IMR-90 (cell line): ENCODE measurements around the gene PYCR2. TPM values are rescaled to one million over a fixed set of nuclear protein-coding genes. Genes with fewer than 3 reads are reported as not detected.

Source experiments
- ATAC-seq: fragments of 200-7000 bp; cut with Tn5 transposase; 2 replicates; pipeline ENCODE4 v1.9.1; 2020; ENCODE audit warnings: low read depth, mild to moderate bottlenecking, moderate library complexity
- BruUV-seq: library from RNA; stranded (reverse); fragments of 400-500 nt; replicated peaks from 2 replicates; lab custom pipeline; 2021; lab: Mats Ljungman, UMichigan
- CTCF ChIA-PET: fragments of 300-600 bp; formaldehyde crosslinking; extraction: SDS; loops from one replicate; lab custom pipeline; 2021; ENCODE audit warnings: antibody characterized with exemption; lab: Yijun Ruan, JAX
- POLR2A ChIA-PET: fragments of 300-600 bp; sonication (Branson Sonifier 250); formaldehyde crosslinking; loops from one replicate; lab custom pipeline; 2022; ENCODE audit warnings: antibody characterized with exemption; ENCODE audit not compliant: unreplicated experiment; lab: Charles Lee
- DNase-seq: peaks from one replicate; pipeline ENCODE4 v3.0.0; 2013
- H2AFZ ChIP-seq: replicated peaks from 2 replicates; pipeline ENCODE3; 2013; ENCODE audit warnings: low read length, mild to moderate bottlenecking; ENCODE audit not compliant: poor library complexity
- H2AK5ac ChIP-seq: 2 replicates; pipeline ENCODE4 v1.6.1; 2013; ENCODE audit warnings: low read depth, low read length, inconsistent platforms
- H2AK9ac ChIP-seq: replicated peaks from 2 replicates; pipeline ENCODE3; 2013; ENCODE audit warnings: mild to moderate bottlenecking, low read depth, low read length, moderate library complexity; ENCODE audit not compliant: poor library complexity
- H2BK120ac ChIP-seq: 2 replicates; pipeline ENCODE4 v1.6.1; 2013; ENCODE audit warnings: low read depth, low read length, inconsistent platforms
- H2BK15ac ChIP-seq: 3 replicates; pipeline ENCODE4 v1.6.1; 2013; ENCODE audit warnings: low read depth, low read length, inconsistent platforms
- H2BK20ac ChIP-seq: 2 replicates; pipeline ENCODE4 v1.6.1; 2013; ENCODE audit warnings: low read depth, mild to moderate bottlenecking, inconsistent platforms, low read length, moderate library complexity
- H2BK5ac ChIP-seq: 2 replicates; pipeline ENCODE4 v1.6.1; 2013; ENCODE audit warnings: mild to moderate bottlenecking, low read depth, low read length, inconsistent platforms; ENCODE audit not compliant: poor library complexity, severe bottlenecking
- H3K14ac ChIP-seq: replicated peaks from 2 replicates; pipeline ENCODE4 v1.6.1; 2013; ENCODE audit warnings: low read depth, low read length, inconsistent platforms
- H3K18ac ChIP-seq: 2 replicates; pipeline ENCODE4 v1.6.1; 2013; ENCODE audit warnings: low read depth, low read length, control low read depth
- H3K23ac ChIP-seq: 2 replicates; pipeline ENCODE4 v1.6.1; 2013; ENCODE audit warnings: low read depth, low read length, inconsistent platforms
- H3K27ac ChIP-seq: 2 replicates; pipeline ENCODE4 v1.5.1; 2013; ENCODE audit warnings: mild to moderate bottlenecking, control low read depth, low read length; ENCODE audit not compliant: insufficient read depth
- H3K27me3 ChIP-seq: 2 replicates; pipeline ENCODE4 v1.6.1; 2013; ENCODE audit warnings: low read length; ENCODE audit not compliant: control insufficient read depth, insufficient read depth
- H3K36me3 ChIP-seq: 2 replicates; pipeline ENCODE4 v1.6.1; 2013; ENCODE audit warnings: low read length, mixed read lengths; ENCODE audit not compliant: control insufficient read depth, insufficient read depth
- H3K4ac ChIP-seq: 2 replicates; pipeline ENCODE4 v1.6.1; 2013; ENCODE audit warnings: low read depth, low read length, inconsistent platforms
- H3K4me1 ChIP-seq: 2 replicates; pipeline ENCODE4 v1.6.1; 2013; ENCODE audit warnings: low read length, mixed read lengths; ENCODE audit not compliant: control insufficient read depth, insufficient read depth
- H3K4me2 ChIP-seq: 2 replicates; pipeline ENCODE4 v1.6.1; 2013; ENCODE audit warnings: low read depth, mild to moderate bottlenecking, control low read depth, low read length, moderate library complexity
- H3K4me3 ChIP-seq: 2 replicates; pipeline ENCODE4 v1.5.1; 2013; ENCODE audit warnings: low read depth, mild to moderate bottlenecking, control low read depth, low read length, moderate library complexity; ENCODE audit not compliant: insufficient read depth
- H3K56ac ChIP-seq: 2 replicates; pipeline ENCODE4 v1.6.1; 2013; ENCODE audit warnings: low read length, inconsistent platforms; ENCODE audit not compliant: insufficient read depth; ENCODE audit errors: extremely low read depth
- H3K79me1 ChIP-seq, 2 experiments: 2 replicates each; pipeline ENCODE4 v1.6.1; 2013; ENCODE audit warnings: low read length in 2 of 2, inconsistent platforms in 1 of 2, low read depth in 1 of 2
- H3K9ac ChIP-seq: 2 replicates; pipeline ENCODE4 v1.6.1; 2013; ENCODE audit warnings: low read depth, low read length, control low read depth
- H3K9me1 ChIP-seq: 2 replicates; pipeline ENCODE4 v1.6.1; 2013; ENCODE audit warnings: low read length, inconsistent platforms; ENCODE audit not compliant: insufficient read depth
- H3K9me3 ChIP-seq: 2 replicates; pipeline ENCODE4 v1.6.1; 2013; ENCODE audit warnings: low read length; ENCODE audit not compliant: control insufficient read depth, insufficient read depth
- H4K20me1 ChIP-seq: 2 replicates; pipeline ENCODE4 v1.6.1; 2013; ENCODE audit warnings: low read length, inconsistent platforms; ENCODE audit not compliant: insufficient read depth
- H4K5ac ChIP-seq: 2 replicates; pipeline ENCODE4 v1.6.1; 2013; ENCODE audit warnings: mild to moderate bottlenecking, low read depth, low read length, control low read depth
- H4K8ac ChIP-seq, 2 experiments: 2 replicates each; pipeline ENCODE4 v1.6.1; 2013; ENCODE audit warnings: low read depth in 2 of 2, low read length in 2 of 2, control low read depth in 1 of 2, inconsistent platforms in 1 of 2
- H4K91ac ChIP-seq: 2 replicates; pipeline ENCODE4 v1.6.1; 2013; ENCODE audit warnings: low read depth, low read length, inconsistent platforms; ENCODE audit not compliant: insufficient read depth
- BHLHE40 ChIP-seq: fragments of 150-350 bp; IDR thresholded peaks from 2 replicates; pipeline ENCODE4 v1.6.1; 2016; ENCODE audit warnings: mild to moderate bottlenecking, low read depth, low read length
- CEBPB ChIP-seq: IDR thresholded peaks from 2 replicates; pipeline ENCODE4 v1.6.1; 2012; ENCODE audit warnings: low read depth, low read length, improper control_type of control experiment
- CHD1 ChIP-seq: IDR thresholded peaks from 2 replicates; pipeline ENCODE4 v1.6.1; 2012; ENCODE audit warnings: low read depth, low read length, improper control_type of control experiment
- FOS ChIP-seq: fragments of 150-350 bp; IDR thresholded peaks from 2 replicates; pipeline ENCODE4 v1.6.1; 2016; ENCODE audit warnings: low read depth, low read length
- MAFK ChIP-seq: IDR thresholded peaks from 2 replicates; pipeline ENCODE4 v1.6.1; 2012; ENCODE audit warnings: low read depth, low read length, improper control_type of control experiment
- MAZ ChIP-seq: IDR thresholded peaks from 2 replicates; pipeline ENCODE4 v1.6.1; 2012; ENCODE audit warnings: low read depth, mild to moderate bottlenecking, low read length, improper control_type of control experiment, moderate library complexity, borderline replicate concordance
- MXI1 ChIP-seq: IDR thresholded peaks from 2 replicates; pipeline ENCODE4 v1.6.1; 2012; ENCODE audit warnings: low read depth, mild to moderate bottlenecking, low read length, moderate library complexity, borderline replicate concordance
- NFE2L2 ChIP-seq: fragments of 150-350 bp; IDR thresholded peaks from 2 replicates; pipeline ENCODE4 v1.6.1; 2016; ENCODE audit warnings: low read depth, mild to moderate bottlenecking, low read length
- POLR2A ChIP-seq: IDR thresholded peaks from 2 replicates; pipeline ENCODE4 v1.6.1; 2012; ENCODE audit warnings: mild to moderate bottlenecking, low read depth, low read length
- RAD21 ChIP-seq: IDR thresholded peaks from 2 replicates; pipeline ENCODE4 v1.6.1; 2012; ENCODE audit warnings: low read length, improper control_type of control experiment
- RCOR1 ChIP-seq: IDR thresholded peaks from 2 replicates; pipeline ENCODE4 v1.6.1; 2012; ENCODE audit warnings: mild to moderate bottlenecking, low read length, improper control_type of control experiment; ENCODE audit not compliant: insufficient replicate concordance
- RFX5 ChIP-seq: IDR thresholded peaks from 2 replicates; pipeline ENCODE4 v1.8.0; 2012; ENCODE audit warnings: low read depth, mild to moderate bottlenecking, low read length, moderate library complexity
- SMC3 ChIP-seq: fragments of 150-350 bp; IDR thresholded peaks from 2 replicates; pipeline ENCODE4 v1.6.1; 2016; ENCODE audit warnings: low read depth, mild to moderate bottlenecking, antibody characterized with exemption, low read length, moderate library complexity
- USF2 ChIP-seq: fragments of 150-350 bp; IDR thresholded peaks from 2 replicates; pipeline ENCODE4 v1.6.1; 2017; ENCODE audit warnings: mild to moderate bottlenecking, antibody characterized with exemption, low read length, low read depth
- WGBS, 2 experiments: methylation state at CpG; one replicate each; pipeline versions ENCODE4 v1.1.5 to v1.1.7; 2013; ENCODE audit warnings: missing lambda C conversion rate in 2 of 2; ENCODE audit not compliant: insufficient read length in 1 of 2; ENCODE audit errors: extremely low coverage in 2 of 2; 5-methylcytosine and 5-hydroxymethylcytosine counted together
- dilution Hi-C: fragments of 300-500 bp; cut with HindIII; formaldehyde crosslinking; loops from one replicate; pipeline ENCODE4 v1.14.3; 2018; ENCODE audit warnings: low sequenced_read_pairs; ENCODE audit not compliant: unreplicated experiment
- in situ Hi-C: fragments of 300-500 bp; cut with MboI; formaldehyde crosslinking; loops from 3 replicates; pipeline ENCODE4 v1.14.3; 2019; ENCODE audit warnings: low sequenced_read_pairs, inconsistent platforms, mixed read lengths
- intact Hi-C: fragments of 100-400 bp; cut with micrococcal nuclease; formaldehyde crosslinking; loops from 2 replicates; pipeline ENCODE4 v1.10.0; 2022
- polyA plus RNA-seq, 3 experiments: library from polyadenylated mRNA; depleted of rRNA; stranded (reverse); fragments of >200 nt; gene quantifications; 2 replicates each; pipeline ENCODE4 v1.2.3, GENCODE V29; 2012; ENCODE audit warnings: low replicate concordance in 1 of 3
- total RNA-seq: library from RNA; depleted of rRNA; stranded (reverse); fragments of >200 nt; gene quantifications from 2 replicates; pipeline ENCODE4 v1.2.3, GENCODE V29; 2012
- TF ChIP-seq, protein P1 (sequence below): fragments of 150-350 bp; IDR thresholded peaks from 2 replicates; pipeline ENCODE4 v1.6.1; 2016; ENCODE audit warnings: low read depth, mild to moderate bottlenecking, low read length, moderate library complexity, borderline replicate concordance
- TF ChIP-seq, protein P2 (sequence below): conservative IDR thresholded peaks from 2 replicates; pipeline ENCODE4 v1.5.1; 2012; ENCODE audit warnings: mild to moderate bottlenecking, low read depth, low read length, improper control_type of control experiment

The PYCR2 gene
- total and polyA plus RNA-seq, 2 of the 4 experiments (the other 2 are of a cell fraction) = 34.4 to 68.1 TPM

GRCh38 chr1:225908773-225909172 is 15.3 kb downstream of the PYCR2 start:
- no peaks in the 10 kb centered on the region for H3K9me3 ChIP-seq
- no CpG with 5 or more reads among the region's 2 CpGs for WGBS, 2 experiments
- peaks cover 1% of the 10 kb centered on the region; the same call in 1 of the 2 replicates for H3K4me1 ChIP-seq
- H4K20me1 ChIP-seq = no peaks in the 10 kb centered on the region
- H3K18ac ChIP-seq = no peak overlapping the region
- no peak overlapping the region for H4K91ac ChIP-seq
- H3K36me3 ChIP-seq = no peaks in the 10 kb centered on the region
- no peak overlapping the region for H2AFZ ChIP-seq
- DNase-seq = no peak
- H2AK9ac ChIP-seq = no peak overlapping the region
- no peak overlapping the region for H2AK5ac ChIP-seq
- no peaks in the 10 kb centered on the region for H3K79me1 ChIP-seq
- BruUV-seq = no TSS peak
- no peak overlapping the region for H3K4ac ChIP-seq
- H4K8ac ChIP-seq = no peak overlapping the region
- dilution Hi-C loops = no loop called here
- no peak overlapping the region for H3K4me2 ChIP-seq
- ChIA-PET POLR2A (no interaction called here), CTCF (no interaction called here)
- H3K14ac ChIP-seq = no peak overlapping the region
- no peak overlapping the region for H3K4me3 ChIP-seq
- in situ Hi-C loops = no loop called here
- H4K5ac ChIP-seq = no peak overlapping the region
- intact Hi-C loops = no loop called here
- H3K23ac ChIP-seq = no peak overlapping the region
- no peak overlapping the region for H3K27ac ChIP-seq
- no peak overlapping the region for H2BK20ac ChIP-seq
- no peak overlapping the region for H2BK120ac ChIP-seq
- H3K27me3 ChIP-seq = peaks cover 3% of the 10 kb centered on the region; the same call in 1 of the 2 replicates
- no peak overlapping the region for H3K9ac ChIP-seq
- H3K56ac ChIP-seq = no peak overlapping the region
- TF ChIP-seq RCOR1 (no peak), MAFK (no peak), FOS (no peak), POLR2A (no peak), BHLHE40 (no peak), CEBPB (no peak), RAD21 (no peak), MAZ (no peak), USF2 (no peak), MXI1 (no peak), CHD1 (no peak), NFE2L2 (no peak), RFX5 (no peak), SMC3 (no peak)
- TF ChIP-seq, protein P1, sequence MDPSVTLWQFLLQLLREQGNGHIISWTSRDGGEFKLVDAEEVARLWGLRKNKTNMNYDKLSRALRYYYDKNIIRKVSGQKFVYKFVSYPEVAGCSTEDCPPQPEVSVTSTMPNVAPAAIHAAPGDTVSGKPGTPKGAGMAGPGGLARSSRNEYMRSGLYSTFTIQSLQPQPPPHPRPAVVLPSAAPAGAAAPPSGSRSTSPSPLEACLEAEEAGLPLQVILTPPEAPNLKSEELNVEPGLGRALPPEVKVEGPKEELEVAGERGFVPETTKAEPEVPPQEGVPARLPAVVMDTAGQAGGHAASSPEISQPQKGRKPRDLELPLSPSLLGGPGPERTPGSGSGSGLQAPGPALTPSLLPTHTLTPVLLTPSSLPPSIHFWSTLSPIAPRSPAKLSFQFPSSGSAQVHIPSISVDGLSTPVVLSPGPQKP = no peak
- TF ChIP-seq, protein P2, sequence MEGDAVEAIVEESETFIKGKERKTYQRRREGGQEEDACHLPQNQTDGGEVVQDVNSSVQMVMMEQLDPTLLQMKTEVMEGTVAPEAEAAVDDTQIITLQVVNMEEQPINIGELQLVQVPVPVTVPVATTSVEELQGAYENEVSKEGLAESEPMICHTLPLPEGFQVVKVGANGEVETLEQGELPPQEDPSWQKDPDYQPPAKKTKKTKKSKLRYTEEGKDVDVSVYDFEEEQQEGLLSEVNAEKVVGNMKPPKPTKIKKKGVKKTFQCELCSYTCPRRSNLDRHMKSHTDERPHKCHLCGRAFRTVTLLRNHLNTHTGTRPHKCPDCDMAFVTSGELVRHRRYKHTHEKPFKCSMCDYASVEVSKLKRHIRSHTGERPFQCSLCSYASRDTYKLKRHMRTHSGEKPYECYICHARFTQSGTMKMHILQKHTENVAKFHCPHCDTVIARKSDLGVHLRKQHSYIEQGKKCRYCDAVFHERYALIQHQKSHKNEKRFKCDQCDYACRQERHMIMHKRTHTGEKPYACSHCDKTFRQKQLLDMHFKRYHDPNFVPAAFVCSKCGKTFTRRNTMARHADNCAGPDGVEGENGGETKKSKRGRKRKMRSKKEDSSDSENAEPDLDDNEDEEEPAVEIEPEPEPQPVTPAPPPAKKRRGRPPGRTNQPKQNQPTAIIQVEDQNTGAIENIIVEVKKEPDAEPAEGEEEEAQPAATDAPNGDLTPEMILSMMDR = no peak
- no peak overlapping the region for H2BK5ac ChIP-seq
- no peak for ATAC-seq
- no peaks in the 10 kb centered on the region for H3K9me1 ChIP-seq
- H2BK15ac ChIP-seq = no peak overlapping the region
